Activated B cell treated with CpG ODN at 0.5 μM for 24 hours (primary cell): ENCODE results near the gene SRXN1. TPM values are rescaled to one million over a fixed set of nuclear protein-coding genes. Genes with fewer than 3 reads are reported as not detected.

Experiments used
- ATAC-seq: fragments of 200-7000 bp; cut with Tn5 transposase; one replicate; pipeline ENCODE4 v1.10.0; 2021; ENCODE audit warnings: low read depth, mild to moderate bottlenecking, moderate library complexity
- CTCF ChIA-PET: fragments of 350-600 bp; sonication (Branson Sonifier 250); formaldehyde crosslinking; loops from one replicate; lab custom pipeline; 2021; ENCODE audit warnings: antibody characterized with exemption; lab: Charles Lee
- POLR2A ChIA-PET: fragments of 350-600 bp; sonication (Branson Sonifier 250); formaldehyde crosslinking; loops from one replicate; lab custom pipeline; 2021; ENCODE audit warnings: antibody characterized with exemption; lab: Charles Lee
- DNase-seq: peaks from one replicate; pipeline ENCODE4 v3.0.0; 2022
- H3K27ac Mint-ChIP-seq: one replicate; pipeline ENCODE4 v1.8.0; 2020; ENCODE audit warnings: mixed read lengths
- H3K27me3 Mint-ChIP-seq: one replicate; pipeline ENCODE4 v1.8.0; 2021; ENCODE audit warnings: mixed read lengths
- H3K36me3 Mint-ChIP-seq: one replicate; pipeline ENCODE4 v1.8.0; 2021; ENCODE audit warnings: low read depth, mixed read lengths
- H3K4me1 Mint-ChIP-seq: one replicate; pipeline ENCODE4 v1.8.0; 2021; ENCODE audit warnings: mixed read lengths
- H3K4me3 Mint-ChIP-seq: one replicate; pipeline ENCODE4 v1.8.0; 2020; ENCODE audit warnings: mild to moderate bottlenecking, mixed read lengths
- H3K9me3 Mint-ChIP-seq: one replicate; pipeline ENCODE4 v1.8.0; 2020; ENCODE audit warnings: mixed read lengths
- CTCF ChIP-seq: fragments of 200-600 bp; IDR thresholded peaks from one replicate; pipeline ENCODE4 v1.8.0; 2022; ENCODE audit warnings: antibody characterized with exemption, mild to moderate bottlenecking
- intact Hi-C: fragments of 100-400 bp; cut with micrococcal nuclease; formaldehyde crosslinking; loops from one replicate; pipeline ENCODE4 v1.15.1; 2024
- total RNA-seq: library from RNA; stranded (reverse); gene quantifications from 2 replicates; pipeline ENCODE4 v1.2.3, GENCODE V29; 2022

Gene SRXN1
- total RNA-seq, 1 donor from 2014 or later = 7.4 TPM

GRCh38 chr20:617934-618690 is 34.9 kb downstream of the SRXN1 start:
- Mint-ChIP-seq H3K9me3 (peaks cover 7% of the 10 kb centered on the region), H3K4me3 (no peak overlapping the region), H3K36me3 (no peaks in the 10 kb centered on the region), H3K27ac (no peak overlapping the region), H3K4me1 (no peaks in the 10 kb centered on the region), H3K27me3 (peaks cover 67% of the 10 kb centered on the region)
- no peak for TF ChIP-seq CTCF
- CTCF ChIA-PET = no interaction called here
- POLR2A ChIA-PET = no interaction called here
- no peak for ATAC-seq
- intact Hi-C loops = no loop called here
- no peak for DNase-seq

- ATAC-seq (no peak), DNase-seq (no peak)
- no peak overlapping the region for H3K4me3 Mint-ChIP-seq
- H3K36me3 Mint-ChIP-seq = no peaks in the 10 kb centered on the region
- intact Hi-C loops = no loop called here
- H3K27ac Mint-ChIP-seq = no peak overlapping the region
- CTCF ChIA-PET = no interaction called here
- H3K4me1 Mint-ChIP-seq = peaks cover 8% of the 10 kb centered on the region
- peaks cover 7% of the 10 kb centered on the region for H3K9me3 Mint-ChIP-seq
- H3K27me3 Mint-ChIP-seq = peaks cover 69% of the 10 kb centered on the region
- POLR2A ChIA-PET = no interaction called here
- TF ChIP-seq CTCF = no peak
Observed at GRCh38 chr20:615514-615913, 37.5 kb downstream of the SRXN1 start.

- ATAC-seq (no peak), DNase-seq (no peak)
- Mint-ChIP-seq H3K4me3 (no peak overlapping the region), H3K27me3 (peaks cover 62% of the 10 kb centered on the region), H3K4me1 (peaks cover 8% of the 10 kb centered on the region), H3K9me3 (no peaks in the 10 kb centered on the region), H3K27ac (no peak overlapping the region), H3K36me3 (no peaks in the 10 kb centered on the region)
- no peak for TF ChIP-seq CTCF
- POLR2A ChIA-PET = no interaction called here
- CTCF ChIA-PET = no interaction called here
- intact Hi-C loops = no loop called here
Observed at GRCh38 chr20:611843-612185, 41.2 kb downstream of the SRXN1 start.

- H3K4me3 Mint-ChIP-seq = no peak overlapping the region
- ATAC-seq = no peak
- ChIA-PET CTCF (no interaction called here), POLR2A (no interaction called here)
- no peak overlapping the region for H3K27ac Mint-ChIP-seq
- peaks cover 8% of the 10 kb centered on the region for H3K4me1 Mint-ChIP-seq
- H3K9me3 Mint-ChIP-seq = no peaks in the 10 kb centered on the region
- no peaks in the 10 kb centered on the region for H3K36me3 Mint-ChIP-seq
- no peak for TF ChIP-seq CTCF
- DNase-seq = no peak
- intact Hi-C loops = no loop called here
- H3K27me3 Mint-ChIP-seq = peaks cover 58% of the 10 kb centered on the region
Observed at GRCh38 chr20:611047-611842, 41.8 kb downstream of the SRXN1 start.
